CD4-positive, alpha-beta T cell treated with Interleukin-4 for 4 hours (primary cell): Measurements from ENCODE around the gene NKX2-1.
A peak's percentile ranks its signal among the peaks of the same experiment; 100 is the strongest.
"Not testable (repeated sequence)": the region's sequence is repeated elsewhere in the genome, so short reads cannot be mapped to it uniquely, and the experiment has no call there.

Experiments used
- DNase-seq: peaks from one replicate; pipeline ENCODE4 v3.0.0-alpha.2; 2020

NKX2-1 gene

GRCh38 chr14:36519431-36520321 is at the start of gene NKX2-1:
Gene NKX2-1, minus strand, starts transcription at chr14:36520232. Its CDS starts 103 bp downstream, at chr14:36520129.
- DNase-seq = no peak

DNA sequence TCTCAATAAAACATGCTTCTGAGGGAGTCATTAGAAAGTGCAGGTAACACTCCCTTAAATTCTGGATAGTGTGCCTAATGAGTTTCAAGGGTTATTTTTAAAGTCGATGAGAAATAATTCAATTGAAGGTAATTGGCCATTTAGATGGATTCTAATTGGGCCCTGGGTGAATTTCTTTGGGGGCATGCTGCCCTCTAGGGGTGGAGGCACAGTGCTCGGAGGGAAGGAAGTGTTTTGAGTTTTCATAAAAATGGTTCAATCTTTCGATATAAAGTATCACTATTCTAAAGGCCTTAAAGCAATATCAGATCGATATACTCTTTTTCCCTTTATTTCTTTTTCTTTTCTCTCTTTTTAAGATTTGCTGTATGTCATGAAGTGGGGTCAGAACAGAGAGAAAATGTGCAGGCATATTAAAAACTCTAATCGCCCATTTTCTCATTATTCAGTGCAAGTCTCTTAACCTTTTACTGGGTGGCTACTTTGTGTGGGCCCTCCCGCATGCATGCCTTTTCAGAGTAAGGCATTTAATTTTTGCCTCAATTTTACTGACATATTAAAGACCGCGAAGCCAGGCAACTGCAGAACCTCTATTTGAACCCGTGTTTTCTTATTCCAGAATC is 36.9 kb upstream of the NKX2-1 start:
- DNase-seq = peak; percentile 20

GRCh38 chr14:36555998-36556743 is 36.1 kb upstream of the NKX2-1 start:
- no peak for DNase-seq

DNA sequence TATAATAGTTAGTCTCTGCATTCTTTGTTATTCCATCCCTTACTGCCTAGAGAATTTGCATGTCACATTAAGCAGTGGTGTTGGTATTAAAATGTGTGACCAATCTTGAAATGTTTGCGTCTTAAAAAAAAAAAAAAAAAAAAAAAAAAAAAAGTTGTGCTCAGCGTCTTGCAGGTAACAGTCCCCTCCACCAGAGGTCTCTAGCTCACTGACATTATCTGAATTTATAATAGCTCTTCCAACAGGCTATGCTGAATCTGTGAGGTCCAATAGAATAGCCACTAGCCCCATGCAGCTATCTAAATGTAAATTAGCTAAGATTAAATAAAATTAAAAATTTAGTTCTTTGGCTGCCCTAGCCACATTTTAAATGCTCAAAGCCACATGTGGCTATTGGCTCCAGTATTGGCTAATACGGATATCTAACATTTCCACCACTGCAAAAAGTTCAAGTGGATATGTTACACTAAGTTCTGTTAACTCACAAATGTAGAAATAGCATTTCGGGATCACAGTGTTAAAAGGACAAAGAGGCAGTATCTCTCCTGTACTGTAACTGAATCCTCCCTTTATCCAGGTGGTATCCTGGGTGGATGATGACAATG is 33.7 kb upstream of the NKX2-1 start:
- DNase-seq = no peak

GRCh38 chr14:36550899-36551298 is 30.9 kb upstream of the NKX2-1 start:
- no peak for DNase-seq

GRCh38 chr14:36544280-36544679 is 24.2 kb upstream of the NKX2-1 start:
- not testable (repeated sequence) for DNase-seq

DNA sequence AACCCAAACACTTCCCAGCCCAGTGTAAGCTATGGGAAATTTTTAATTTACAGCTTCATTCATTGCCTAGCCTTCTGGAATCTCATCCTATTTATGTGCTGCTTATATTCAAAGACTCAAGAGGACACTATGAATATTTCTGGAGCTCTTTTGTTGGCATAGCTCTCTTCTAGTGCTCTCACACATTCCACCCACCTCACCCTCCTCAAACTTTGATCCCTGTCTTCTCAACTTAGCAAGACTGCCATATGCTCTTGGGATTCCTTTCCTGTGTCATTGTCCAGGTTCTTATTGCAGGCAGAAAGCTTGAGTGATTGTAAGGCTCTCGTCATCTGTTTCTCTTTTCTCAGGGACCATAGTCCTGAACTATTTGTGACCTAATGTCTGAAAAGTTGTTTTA is 18.0 kb upstream of the NKX2-1 start:
- no peak for DNase-seq

DNA sequence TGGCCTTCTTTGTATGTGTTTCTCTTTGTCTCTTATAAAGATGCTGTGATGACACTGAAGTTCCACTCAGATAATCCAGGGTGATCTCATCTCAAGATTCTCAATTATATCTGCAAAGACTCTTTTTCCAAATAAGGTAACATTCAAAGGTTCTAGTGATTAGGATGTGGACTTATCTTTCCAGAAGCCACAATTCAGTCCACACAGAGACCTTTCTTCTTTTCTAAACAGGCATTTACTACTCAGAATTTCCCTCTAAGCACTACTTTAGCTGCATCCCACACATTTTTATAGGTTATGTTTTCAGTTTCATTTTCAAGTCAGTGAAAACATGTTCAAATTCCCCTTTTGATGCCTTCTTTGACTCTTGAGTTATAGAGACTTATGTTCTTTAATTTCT is 9.0 kb upstream of the NKX2-1 start:
- DNase-seq = no peak

GRCh38 chr14:36525746-36526099 is 5.7 kb upstream of the NKX2-1 start:
- no peak for DNase-seq

- no peak for DNase-seq
These were observed 5.1 kb upstream of the NKX2-1 start for GRCh38 chr14:36524874-36525745.

- DNase-seq = no peak
These were observed 4.3 kb upstream of the NKX2-1 start for GRCh38 chr14:36524220-36524837.

DNA sequence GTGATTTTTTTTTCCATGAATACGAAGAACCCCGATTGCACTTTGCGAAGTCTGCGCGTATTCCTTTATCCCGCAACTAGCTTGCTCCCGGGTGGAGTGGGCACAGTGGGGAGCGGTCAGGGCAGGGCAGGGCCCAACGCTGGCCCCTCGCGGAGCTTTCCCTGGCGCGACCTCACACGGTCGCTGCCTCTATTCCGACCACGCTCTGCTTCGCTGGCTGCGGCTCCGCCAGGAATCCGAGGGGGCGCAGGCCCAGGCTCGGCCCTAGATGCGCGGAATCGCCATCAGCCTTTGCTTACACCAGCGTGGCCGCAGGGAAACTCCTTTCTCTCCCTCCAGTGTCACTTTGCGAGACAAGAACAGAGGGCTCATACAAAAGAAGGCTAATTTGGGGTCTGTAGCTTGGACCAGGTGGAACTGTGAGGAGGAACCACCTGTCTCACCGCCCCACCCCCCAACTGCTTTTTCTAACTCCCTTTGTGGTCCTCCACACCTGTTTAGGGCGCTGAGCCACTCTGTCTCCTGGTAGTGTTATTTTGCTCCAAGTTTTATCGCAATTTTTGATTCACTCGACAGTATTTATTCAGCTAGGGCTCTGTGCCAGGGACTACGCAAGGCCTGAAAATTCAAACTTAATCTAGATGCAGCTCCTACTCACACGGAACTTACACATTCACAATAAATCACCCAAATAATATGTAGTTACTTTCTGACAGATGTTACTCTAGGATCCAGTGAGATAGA is 3.1 kb upstream of the NKX2-1 start:
- DNase-seq = no peak

DNA sequence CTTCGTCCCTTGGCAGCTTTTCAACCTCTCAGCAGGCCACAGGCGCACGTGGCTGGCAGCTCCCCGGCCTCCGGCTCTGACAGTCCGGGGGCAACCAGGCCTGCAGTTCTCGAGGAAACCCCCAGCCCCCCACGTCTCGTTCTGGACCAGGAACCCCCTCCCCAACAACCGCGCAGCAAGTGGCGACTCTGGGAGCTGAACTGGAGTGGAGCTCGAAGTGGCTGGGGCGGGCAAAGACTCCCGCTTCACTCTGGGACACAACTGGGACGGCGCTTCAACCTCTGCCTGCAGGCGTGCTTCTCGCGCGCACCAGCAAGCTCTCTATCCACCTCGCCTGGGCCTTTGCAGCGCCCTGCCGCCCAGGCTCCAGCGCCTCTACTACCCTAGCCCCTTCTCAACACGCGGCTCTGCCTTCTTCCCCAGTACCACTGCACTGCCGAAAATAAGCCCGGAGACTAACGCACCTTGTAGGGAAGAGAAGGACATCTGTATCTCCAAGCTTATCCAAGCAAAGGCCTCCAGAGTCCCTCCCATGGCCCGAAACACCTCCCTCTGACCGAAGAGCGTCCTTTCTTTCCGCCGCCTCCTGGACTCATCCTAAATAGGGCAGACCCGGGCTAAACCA is 2.4 kb upstream of the NKX2-1 start:
- no peak for DNase-seq

- no peak for DNase-seq
These were observed 1.7 kb upstream of the NKX2-1 start for GRCh38 chr14:36521598-36522345.

DNA sequence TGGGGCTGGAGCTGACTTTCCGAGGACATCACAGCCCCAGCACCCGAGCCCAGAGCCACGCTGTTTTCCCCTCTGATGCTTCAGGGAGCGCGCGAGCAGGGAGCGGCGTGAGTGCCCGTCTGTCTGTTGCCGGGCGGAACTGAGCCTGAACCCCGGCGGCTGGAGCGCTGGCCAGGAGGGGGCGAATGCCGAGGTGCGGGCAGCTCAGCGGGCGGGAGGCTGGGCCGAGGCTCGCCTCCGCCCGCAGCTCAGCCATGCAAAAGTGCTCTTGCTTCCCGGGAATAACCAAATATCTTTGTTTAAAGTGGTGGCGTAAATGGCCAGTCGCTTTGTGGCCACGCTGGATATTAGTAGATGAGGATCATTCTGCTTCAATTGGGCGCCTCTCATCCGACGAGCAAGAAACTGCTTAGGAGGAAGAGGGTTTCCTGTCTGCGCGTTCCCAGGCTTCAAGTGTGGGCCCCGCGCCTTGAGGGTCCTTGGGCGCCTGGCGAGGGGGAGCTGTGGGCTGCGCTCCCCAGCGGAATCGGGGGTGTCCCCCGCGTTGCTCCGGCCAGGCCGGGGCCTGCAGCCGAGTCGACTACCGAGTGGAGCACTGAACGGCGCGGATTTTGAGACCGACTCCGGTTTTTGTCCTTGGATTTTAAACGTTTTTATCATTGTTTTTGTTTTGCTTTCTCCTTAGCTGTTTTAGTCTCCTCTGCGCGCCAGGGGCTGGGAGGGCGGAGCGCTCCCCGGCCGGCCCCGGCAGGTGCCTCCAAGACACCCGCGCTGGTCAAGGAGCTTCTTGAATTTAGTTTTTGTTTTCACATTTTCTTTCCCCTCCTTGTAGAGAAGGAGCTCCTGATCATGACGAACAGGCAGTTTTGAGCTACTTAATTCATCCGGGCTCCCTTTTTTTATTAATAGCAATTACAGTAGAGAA is 831 bp upstream of the NKX2-1 start:
- DNase-seq = no peak

DNA sequence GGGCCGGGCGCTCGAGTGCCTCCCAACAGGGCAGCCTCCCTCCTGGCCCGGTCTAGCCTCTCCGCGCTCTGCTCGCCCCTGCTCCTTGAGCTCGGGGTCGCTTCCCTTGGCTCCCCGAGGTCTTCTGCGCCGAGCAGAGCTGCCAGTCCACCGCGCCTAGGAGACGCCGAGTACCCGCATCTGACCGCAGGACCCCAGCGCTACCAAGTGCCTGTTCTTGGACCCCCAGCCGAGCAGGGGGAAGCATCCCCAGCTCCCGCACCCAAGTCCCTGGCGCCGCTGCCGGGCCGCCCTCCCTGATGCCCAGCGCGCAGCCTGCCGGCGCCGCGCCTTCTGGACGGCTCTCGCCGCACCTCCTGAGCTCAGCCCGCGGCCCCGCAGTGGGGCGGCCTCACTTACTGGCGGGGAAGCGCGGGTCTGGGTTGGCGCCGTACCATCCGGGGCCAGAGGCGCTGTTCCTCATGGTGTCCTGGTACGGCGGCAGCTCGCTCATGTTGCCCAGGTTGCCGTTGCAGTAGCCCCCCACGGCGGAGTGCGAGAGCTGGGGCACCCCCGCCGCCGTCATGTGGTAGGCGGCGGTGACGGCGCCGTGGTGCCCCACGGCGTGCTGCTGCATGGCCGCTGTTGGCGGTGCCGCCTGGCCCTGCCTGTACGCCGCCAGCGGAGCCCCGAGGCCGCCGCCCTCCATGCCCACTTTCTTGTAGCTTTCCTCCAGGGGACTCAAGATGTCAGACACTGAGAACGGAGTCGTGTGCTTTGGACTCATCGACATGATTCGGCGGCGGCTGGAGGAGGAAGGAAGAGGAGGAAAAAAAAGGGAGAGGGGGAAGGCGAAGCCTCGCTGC is 1.2 kb downstream of the NKX2-1 start:
- DNase-seq = no peak

GRCh38 chr14:36518031-36518585 is 1.9 kb downstream of the NKX2-1 start:
- no peak for DNase-seq
